A673 (cell line): ENCODE results near the gene ELP5.

Experiments used
- CTCF ChIP-seq: fragments of 300-800, 200-600 bp; sonication (generic); conservative IDR thresholded peaks from 2 replicates; pipeline ENCODE4 v1.5.1; 2017; ENCODE audit warnings: low read depth, mild to moderate bottlenecking, antibody characterized with exemption, low read length, moderate library complexity, mixed read lengths
- EZH2 ChIP-seq: fragments of 200-600 bp; sonication (generic); IDR thresholded peaks from 2 replicates; pipeline ENCODE4 v1.6.1; 2017; ENCODE audit warnings: borderline replicate concordance, low read depth, mild to moderate bottlenecking, mixed read lengths, antibody characterized with exemption, low read length; ENCODE audit not compliant: poor library complexity, severe bottlenecking

GRCh38 chr17:7234083-7234951 is 17.7 kb upstream of the ELP5 start, which contains the start of gene DVL2:
- TF ChIP-seq CTCF (no peak), EZH2 (no peak)
